NB4 (cell line): Measurements from ENCODE around the gene PDLIM7.

ENCODE experiments used
- MYC ChIP-seq: IDR thresholded peaks from 2 replicates; pipeline ENCODE4 v1.6.1; 2011; ENCODE audit warnings: low read depth, low read length
- POLR2A ChIP-seq: IDR thresholded peaks from 2 replicates; pipeline ENCODE4 v1.6.1; 2011; ENCODE audit warnings: mild to moderate bottlenecking; ENCODE audit not compliant: insufficient read length; ENCODE audit errors: extremely low read depth
- TF ChIP-seq, protein P1 (sequence below): IDR thresholded peaks from one replicate; pipeline ENCODE4 v1.5.1; 2012; ENCODE audit warnings: low read depth, low read length
- TF ChIP-seq, protein P2 (sequence below): IDR thresholded peaks from 2 replicates; pipeline ENCODE4 v1.6.1; 2011; ENCODE audit warnings: low read depth, low read length

DNA sequence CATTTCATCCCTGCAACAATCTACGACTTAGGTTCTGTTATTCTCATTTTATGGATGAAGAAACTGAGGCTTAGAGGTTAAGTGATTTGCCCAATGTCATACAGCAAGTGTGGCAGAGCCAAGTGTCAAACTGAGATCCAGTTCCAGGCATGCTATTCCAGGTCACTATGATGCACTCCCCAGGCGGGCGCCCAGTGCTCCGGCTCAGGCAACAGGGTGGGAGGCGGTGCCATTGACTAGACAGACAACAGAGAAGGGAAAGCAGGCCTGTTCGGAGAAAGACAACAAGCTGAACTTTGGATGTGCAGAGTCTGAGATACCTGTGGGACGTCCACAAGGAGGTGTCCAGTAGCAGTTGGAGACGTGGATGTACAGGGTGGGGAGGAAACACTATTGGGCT, 30.2 kb upstream of the PDLIM7 start:
- TF ChIP-seq, protein P1, sequence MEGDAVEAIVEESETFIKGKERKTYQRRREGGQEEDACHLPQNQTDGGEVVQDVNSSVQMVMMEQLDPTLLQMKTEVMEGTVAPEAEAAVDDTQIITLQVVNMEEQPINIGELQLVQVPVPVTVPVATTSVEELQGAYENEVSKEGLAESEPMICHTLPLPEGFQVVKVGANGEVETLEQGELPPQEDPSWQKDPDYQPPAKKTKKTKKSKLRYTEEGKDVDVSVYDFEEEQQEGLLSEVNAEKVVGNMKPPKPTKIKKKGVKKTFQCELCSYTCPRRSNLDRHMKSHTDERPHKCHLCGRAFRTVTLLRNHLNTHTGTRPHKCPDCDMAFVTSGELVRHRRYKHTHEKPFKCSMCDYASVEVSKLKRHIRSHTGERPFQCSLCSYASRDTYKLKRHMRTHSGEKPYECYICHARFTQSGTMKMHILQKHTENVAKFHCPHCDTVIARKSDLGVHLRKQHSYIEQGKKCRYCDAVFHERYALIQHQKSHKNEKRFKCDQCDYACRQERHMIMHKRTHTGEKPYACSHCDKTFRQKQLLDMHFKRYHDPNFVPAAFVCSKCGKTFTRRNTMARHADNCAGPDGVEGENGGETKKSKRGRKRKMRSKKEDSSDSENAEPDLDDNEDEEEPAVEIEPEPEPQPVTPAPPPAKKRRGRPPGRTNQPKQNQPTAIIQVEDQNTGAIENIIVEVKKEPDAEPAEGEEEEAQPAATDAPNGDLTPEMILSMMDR = no peak
- TF ChIP-seq POLR2A (no peak), MYC (no peak)
- TF ChIP-seq, protein P2, sequence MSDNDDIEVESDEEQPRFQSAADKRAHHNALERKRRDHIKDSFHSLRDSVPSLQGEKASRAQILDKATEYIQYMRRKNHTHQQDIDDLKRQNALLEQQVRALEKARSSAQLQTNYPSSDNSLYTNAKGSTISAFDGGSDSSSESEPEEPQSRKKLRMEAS = no peak
